Fibroblast of the conjunctiva (primary cell): ENCODE results near the gene CUEDC2.

Experiments
- DNase-seq: peaks from one replicate; pipeline ENCODE4 v3.0.0-alpha.2; 2010; ENCODE audit warnings: low read depth

CUEDC2 gene

DNA sequence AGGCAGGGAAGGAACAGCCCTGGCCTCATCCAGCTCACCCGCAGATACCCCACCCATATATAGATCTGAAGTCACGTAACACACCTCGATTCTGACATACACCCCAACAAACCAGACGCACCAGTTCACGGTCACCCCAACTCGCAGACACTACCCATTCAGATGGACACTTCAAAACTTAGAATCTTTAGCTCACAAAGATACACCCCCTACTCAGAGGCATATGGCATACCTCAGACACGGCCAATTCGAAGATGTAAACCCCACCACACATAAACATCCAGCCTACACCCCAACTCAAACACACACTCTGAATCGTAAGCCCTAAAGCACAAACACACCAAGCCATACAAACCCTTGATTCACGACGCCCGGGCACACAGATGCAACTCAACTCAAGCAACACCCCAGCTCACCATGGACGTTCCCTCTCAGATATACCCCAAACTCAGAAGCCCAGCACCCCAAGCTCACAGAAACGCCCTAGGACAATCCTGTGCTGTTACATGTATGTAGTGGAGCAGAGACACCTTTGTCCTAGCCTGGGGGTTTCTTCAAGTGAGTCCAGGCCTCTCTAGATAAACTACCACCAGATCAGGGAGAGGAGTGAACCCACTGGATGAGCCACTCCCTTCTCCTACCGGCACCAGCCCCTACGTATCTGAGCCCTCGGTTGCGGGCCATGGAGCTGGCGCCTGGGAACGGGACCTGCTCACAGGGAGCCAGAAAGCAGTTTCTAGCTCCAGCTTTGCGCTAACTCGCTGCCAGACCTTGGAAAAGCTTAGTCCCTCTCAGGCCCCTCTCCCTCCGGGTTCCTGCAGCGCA, 22.6 kb downstream of the CUEDC2 start:
- no peak for DNase-seq

DNA sequence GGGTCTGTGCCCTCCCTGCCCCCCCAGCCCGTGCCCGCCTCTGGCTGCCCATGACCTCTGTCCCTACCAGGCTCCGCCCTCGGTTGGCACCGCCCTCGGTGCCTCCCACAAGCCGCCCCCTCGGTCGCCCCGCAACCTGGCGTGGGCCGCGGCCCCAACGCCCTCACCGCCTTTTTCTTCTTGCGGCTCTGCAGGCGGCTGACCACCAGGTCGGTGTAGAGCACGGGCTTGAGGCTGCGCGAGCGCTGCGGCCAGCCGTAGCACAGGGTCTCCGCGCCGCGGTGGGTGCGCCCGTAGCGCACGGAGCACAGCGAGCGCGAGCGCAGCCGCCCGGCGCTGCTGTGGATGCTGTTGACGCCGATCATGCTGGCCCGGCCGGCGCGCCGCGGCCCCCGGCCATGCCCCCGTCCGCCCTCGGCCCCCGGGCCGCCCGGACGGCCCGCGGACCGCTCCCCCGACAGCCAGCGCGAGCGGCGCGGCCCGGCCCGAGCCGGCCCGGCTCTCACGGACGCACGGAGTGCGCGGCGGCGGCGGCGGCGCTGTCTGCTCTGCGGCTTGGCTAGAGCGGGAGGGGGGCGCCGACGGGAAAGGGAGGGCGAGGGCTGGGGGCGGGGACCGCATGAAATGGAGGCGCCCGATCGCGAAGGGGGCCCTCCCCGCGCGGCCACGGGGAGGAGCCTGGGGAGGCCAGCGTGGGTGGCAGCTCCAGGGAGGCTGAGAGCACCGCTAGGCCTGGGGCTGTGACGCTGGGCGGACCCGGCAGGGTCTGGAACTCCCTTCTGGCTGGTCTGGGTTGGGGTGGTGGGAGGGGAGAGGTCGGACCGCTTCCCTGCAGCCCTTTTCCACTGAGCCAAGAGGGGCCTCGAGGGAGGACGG, 23.4 kb downstream of the CUEDC2 start:
- DNase-seq: no peak

DNA sequence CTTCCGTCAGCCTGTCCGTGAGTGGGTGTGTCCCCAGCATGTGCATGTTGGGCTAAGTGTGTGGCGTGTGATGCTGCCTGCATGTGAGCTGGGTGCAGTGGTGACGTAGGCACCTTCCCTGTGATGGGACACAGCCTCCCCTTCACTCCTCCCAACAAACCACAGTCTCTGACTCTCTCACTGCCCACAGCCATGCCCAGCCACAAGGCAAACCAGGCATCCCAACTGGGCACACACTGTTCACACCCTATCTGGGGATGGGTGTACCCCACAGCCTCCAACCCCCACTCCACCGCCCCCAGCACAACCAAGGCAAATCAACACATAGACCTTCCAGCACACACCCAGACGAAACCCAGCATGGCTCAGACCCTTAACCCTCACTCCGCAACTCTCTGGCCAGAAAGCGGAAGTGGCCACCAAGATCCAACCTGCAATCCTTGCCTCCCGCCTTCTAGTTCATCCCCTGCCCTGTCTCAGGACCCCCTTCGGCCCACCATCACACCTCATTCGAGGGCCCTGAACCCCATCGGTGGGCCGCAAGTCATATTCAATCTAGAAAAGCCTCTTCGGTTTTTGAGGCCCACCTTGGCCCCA, 24.1 kb downstream of the CUEDC2 start:
- DNase-seq: no peak

DNA sequence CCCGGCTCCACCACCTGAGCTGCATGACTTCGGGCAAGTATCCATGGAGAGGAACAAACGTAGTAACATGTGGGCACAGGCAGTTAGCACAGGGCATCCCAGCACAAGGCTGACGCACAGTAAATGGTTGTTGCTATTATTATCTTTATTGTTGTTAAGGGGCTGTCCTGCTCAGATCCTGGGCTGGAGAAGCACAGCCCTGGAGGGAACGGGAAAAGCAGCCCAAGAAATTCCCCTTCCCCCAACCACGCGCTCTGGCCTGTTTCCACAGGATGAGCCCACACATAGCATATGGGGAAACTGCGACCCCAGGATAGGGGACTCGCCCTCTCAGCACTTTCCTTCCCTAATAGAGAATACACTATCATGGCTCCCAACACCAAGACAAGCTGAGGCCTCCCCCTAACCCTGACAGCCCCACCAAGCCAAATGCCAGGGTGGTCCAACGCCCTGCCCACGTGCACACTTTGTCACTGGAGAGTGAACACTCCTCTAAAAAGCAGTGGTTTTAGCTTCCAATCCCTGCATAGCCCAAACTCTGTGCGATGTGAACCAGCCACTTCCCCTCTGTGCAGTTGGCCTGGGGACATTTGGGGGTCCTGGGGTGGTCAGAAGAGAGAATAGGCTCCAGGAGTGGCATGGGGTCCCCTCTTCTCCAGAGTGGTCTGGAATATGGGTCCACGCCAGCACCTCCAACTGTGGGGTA, 24.8 kb downstream of the CUEDC2 start:
- DNase-seq: no peak

DNA sequence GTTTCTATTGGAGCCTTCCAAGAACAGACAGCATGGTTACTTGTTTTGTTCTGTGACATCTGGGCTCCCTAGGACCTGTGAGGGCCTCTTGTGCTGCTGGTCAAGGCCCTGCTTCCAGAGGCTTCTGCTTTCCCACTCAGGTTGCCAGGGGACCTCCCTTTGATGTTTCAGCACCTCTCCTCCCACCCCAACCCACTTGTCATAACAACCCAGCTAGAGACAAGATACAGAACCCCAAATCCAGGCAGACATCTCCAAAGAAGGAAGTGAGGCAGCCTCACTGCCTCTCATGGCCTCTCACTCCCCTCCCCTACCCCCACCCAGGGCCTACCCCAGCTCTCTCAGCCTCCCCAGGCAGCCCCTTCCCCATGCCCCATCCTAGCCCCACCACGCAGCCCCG, 25.6 kb downstream of the CUEDC2 start:
- no peak for DNase-seq

DNA sequence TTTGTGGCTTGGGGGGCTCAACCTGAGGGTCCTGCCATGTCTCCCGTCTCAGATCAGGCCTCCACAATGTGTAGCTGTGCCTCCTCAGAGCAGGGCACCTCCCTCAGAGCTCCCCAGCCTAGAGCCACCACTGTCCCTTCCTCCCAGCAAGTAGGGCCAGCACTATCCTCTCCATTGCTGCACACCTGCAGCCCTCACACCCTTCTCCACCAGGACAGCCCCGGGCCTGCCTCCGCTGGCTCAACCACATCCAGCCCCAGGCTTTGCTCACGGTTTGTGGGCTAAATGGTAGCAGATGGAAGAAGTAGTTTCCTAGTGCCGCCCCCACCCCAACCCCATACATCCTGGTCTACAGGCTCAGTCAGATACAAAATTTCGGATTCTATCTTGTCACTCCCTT, 26.7 kb downstream of the CUEDC2 start:
- DNase-seq: no peak

DNA sequence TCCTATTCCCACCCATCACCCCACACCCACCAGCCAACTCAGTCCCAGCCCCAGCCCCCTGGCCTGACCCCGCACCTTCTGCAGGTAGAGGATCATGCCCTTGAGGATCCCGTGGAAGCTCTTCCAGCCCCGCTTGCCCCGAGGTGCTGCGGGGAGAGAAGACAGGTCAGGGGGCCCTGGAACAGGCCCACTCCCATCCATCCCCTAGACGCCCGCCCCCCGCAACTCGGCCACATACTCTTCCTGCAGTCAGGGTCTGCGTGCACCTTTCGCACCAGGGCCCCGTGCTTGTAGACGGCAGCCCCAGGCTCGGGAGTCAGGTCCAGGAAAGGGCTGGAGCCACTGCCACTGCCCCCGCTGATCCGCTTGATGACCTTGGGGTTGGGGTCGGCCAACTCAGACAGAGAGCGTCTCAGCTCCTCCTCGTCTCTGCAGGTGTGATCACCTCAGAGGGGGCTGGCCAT, 27.2 kb downstream of the CUEDC2 start:
- no peak for DNase-seq

DNA sequence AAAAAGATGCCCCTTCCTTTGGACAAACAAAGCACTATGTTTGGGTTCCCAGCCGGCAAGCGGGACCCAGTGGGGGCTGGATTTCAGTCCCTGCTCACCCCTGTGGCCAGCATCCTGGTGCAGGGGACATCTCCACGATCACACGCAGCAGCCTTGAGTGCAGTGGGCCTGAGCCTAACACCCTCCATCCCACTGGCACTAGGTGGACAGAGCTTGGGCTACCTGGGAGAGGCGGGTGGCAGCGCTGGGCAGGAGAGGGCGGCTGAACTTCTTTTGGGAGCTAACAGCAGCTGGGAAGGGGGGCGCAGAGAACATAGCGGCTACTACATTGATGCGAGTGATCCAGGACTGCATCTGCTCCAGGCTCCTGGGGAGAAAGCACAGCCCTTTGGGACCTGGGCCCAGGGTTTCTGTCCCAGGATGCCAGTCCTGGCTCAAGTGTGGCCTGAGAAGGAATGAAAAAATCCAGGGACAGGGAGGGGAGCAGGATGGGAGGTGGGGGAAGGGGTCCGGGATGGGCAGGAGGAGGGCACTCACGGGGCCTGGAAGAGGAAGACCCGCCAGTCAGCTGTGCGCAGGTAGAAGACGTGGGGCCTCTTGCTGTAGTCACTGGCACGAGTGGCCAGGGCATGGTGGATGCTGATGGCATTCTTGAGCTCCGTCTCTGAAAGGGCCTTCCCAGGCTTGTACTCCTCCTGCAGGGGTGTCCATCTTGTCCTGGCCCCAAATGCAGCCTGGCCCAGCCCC, 27.8 kb downstream of the CUEDC2 start:
- DNase-seq: no peak

DNA sequence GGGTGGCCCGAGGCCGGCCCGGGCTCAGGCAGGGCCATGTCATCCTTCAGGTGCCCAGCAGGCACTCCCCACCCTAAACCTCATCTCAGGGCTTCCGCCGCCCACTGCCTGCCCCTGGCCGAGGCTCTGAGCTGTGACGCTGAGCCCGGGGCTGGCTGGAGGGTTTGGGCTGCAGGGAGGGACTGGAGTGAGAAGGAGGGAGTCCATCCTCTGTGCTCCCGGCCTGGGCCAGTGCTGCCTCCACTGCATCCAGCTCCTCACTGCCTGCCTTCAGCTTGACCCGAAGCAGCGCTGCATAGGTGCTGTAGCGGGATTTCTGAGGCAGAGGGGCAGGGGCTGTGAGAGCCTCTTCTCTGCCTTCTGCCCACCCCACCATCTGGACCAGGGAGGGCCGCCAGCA, 29.3 kb downstream of the CUEDC2 start:
- DNase-seq: no peak

DNA sequence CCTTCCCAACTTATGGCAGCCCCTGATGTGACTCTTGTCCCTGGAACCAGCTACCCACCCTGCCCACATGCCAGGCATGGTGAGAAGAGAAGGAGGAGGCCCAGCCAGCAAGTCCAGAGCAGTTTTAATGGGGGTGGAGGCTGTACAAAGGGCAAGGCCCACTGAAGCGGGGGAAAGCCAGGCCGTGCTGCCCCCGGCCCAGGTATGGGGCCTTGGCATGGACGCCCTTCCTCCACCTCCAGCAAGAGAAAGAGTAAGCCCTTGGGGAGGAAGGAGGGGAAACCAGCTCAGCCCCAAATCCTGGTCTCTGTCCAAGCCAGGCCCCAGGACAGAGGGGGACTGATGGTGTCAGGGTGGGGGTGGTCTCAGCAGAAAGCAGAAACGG, 29.9 kb downstream of the CUEDC2 start:
- DNase-seq: no peak

DNA sequence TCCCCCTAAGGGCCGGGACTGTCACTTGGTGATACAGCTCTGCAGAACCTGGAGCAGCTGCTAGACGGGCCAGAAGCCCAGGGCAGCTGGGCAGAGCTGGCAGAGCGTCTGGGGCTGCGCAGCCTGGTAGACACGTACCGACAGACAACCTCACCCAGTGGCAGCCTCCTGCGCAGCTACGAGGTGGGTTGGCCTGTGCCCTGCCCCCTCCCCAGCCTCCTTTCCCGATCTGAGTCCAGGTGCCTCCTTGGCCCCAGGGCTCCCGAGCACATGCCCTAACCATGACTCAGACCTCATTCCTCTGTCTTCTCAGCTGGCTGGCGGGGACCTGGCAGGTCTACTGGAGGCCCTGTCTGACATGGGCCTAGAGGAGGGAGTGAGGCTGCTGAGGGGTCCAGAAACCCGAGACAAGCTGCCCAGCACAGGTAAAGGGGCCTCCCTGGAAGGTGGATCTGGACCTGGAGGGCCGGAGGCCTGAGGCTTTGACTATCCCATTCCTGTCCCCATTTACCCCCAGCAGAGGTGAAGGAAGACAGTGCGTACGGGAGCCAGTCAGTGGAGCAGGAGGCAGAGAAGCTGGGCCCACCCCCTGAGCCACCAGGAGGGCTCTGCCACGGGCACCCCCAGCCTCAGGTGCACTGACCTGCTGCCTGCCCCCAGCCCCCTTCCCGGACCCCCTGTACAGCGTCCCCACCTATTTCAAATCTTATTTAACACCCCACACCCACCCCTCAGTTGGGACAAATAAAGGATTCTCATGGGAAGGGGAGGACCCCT, 30.5 kb downstream of the CUEDC2 start:
- no peak for DNase-seq

DNA sequence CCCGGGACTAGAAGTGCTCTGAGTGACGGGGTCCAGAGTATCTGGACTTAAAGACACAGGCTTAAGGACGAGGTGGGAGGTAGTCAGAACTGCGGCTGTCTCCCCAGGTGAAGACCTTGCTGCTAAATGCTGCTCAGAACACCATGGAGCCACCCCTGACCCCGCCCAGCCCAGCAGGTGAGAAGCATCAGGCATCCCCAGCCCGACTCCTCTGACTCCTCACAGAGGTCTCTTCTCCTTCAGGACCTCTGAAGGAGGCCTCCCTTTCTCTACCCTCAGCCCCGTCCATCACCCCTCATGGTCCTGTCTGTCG, 31.1 kb downstream of the CUEDC2 start:
- DNase-seq: no peak

DNA sequence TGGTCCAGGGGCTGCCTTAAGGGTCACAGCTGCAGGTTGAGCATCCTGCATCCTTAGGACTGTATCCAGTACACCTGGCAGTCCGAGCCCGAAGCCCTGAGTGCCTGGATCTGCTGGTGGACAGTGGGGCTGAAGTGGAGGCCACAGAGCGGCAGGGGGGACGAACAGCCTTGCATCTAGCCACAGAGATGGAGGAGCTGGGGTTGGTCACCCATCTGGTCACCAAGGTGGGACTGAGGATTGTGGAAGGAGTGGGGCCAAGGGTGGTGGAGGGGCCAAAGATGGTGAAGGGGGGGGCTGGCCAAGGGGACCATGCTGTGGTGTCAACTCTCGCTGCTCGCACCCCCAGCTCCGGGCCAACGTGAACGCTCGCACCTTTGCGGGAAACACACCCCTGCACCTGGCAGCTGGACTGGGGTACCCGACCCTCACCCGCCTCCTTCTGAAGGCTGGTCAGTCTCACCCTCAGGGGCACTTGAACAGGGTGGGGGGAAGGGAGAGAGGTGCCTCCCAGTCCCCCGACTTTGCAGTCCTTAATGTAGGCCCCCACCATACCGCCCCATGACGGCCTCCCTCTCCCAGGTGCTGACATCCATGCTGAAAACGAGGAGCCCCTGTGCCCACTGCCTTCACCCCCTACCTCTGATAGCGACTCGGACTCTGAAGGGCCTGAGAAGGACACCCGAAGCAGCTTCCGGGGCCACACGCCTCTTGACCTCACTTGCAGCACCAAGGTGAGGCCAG, 31.6 kb downstream of the CUEDC2 start:
- no peak for DNase-seq

DNA sequence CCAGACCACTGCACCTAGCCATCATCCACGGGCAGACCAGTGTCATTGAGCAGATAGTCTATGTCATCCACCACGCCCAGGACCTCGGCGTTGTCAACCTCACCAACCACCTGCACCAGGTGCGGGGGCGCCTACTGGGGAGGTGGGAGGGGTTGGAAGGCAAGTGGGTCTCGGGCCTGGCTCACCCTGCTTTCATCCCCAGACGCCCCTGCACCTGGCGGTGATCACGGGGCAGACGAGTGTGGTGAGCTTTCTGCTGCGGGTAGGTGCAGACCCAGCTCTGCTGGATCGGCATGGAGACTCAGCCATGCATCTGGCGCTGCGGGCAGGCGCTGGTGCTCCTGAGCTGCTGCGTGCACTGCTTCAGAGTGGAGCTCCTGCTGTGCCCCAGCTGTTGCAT, 32.3 kb downstream of the CUEDC2 start:
- no peak for DNase-seq

DNA sequence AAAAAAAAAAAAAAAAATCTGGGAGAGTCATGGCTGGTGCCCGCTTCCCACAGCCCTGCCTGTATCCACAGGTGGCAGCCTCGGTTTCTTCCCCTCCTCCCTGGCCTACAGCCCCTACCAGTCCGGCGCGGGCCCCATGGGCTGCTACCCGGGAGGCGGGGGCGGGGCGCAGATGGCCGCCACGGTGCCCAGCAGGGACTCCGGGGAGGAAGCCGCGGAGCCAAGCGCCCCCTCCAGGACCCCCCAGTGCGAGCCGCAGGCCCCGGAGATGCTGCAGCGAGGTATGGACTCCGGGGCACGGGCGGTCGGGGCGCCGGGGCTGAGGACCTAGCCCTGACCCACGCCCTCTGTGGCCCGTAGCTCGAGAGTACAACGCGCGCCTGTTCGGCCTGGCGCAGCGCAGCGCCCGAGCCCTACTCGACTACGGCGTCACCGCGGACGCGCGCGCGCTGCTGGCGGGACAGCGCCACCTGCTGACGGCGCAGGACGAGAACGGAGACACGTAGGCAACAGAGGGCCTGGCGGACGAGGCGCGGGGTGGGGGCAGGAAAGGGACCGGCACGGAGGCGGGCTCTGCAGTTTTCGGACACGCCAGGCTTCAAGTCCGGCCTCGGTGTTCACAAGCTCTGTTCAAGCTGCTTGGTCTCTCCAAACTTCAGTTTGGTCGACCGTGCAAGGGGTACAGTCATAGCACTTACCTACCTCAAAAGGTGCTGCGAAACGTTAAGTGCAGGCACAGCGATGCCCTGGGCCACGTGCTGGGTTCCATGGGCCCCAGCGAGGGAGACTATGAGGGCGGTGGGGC, 33.0 kb downstream of the CUEDC2 start:
- peak; percentile 68 for DNase-seq

DNA sequence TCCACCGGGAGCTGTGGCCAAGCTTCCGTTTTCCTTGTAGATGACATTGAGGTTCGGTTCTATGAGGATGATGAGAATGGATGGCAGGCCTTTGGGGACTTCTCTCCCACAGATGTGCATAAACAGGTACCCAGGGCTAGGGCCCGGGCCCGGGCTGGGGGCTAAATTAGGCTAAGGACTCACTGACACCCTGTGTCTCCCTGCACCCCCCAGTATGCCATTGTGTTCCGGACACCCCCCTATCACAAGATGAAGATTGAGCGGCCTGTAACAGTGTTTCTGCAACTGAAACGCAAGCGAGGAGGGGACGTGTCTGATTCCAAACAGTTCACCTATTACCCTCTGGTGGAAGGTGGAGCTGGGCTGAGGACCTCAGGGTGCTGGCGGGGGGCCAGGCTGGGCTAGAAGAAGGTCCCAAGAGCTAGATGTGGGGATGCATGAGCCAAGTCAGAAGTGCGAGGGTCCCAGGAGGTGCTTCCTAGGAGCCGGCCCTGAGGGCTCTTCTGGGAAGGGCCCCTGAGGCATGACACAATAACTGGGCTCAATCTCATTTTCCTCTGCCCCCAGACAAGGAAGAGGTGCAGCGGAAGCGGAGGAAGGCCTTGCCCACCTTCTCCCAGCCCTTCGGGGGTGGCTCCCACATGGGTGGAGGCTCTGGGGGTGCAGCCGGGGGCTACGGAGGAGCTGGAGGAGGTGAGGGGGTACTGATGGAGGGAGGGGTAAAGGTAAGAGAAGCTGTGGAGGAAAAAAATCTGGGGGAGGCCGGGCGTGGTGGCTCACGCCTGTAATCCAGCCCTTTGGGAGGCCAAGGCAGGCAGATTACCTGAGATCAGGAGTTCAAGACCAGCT, 34.0 kb downstream of the CUEDC2 start:
- DNase-seq: no peak

DNA sequence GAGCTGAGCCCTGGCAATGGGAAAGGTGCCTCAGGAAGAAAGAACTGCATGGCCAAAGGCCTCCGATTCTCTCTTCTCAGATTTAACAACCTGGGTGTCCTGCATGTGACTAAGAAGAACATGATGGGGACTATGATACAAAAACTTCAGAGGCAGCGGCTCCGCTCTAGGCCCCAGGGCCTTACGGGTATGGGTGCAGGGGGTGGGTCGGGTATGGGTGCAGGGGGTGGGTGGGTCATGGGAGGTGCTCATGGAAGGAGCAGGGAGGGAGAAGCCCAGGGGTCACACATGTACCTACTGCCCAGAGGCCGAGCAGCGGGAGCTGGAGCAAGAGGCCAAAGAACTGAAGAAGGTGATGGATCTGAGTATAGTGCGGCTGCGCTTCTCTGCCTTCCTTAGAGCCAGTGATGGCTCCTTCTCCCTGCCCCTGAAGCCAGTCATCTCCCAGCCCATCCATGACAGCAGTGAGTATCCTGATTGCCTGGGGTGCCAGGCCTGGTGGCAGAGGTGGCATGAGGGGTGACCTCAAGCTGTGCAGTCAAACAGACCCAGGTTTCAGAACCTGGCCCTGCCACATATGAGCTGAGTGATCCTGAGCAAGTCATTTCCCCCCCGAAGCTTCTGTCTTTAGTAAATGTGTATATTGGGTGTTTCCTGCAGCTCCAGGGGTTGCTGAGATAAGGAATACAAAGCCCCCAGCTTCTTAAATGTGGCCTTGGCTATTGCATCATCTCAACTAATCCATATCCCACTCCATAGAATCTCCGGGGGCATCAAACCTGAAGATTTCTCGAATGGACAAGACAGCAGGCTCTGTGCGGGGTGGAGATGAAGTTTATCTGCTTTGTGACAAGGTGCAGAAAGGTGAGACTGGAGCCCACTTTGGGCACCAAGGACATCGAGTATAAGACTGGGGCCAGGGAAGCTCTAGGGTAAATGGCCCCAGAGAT, 34.9 kb downstream of the CUEDC2 start:
- no peak for DNase-seq
